Skin epidermis (tissue), 12 donors: ENCODE results near the gene SLC38A5.
A peak's percentile ranks its signal among the peaks of the same experiment; 100 is the strongest.
"Not testable (repeated sequence)": the region's sequence is repeated elsewhere in the genome, so short reads cannot be mapped to it uniquely, and the experiment has no call there.

Source experiments
- H3K27ac ChIP-seq, 21 experiments: fragments of 200-600 bp; sonication (generic) in 11 of 21; one replicate each; pipeline ENCODE4 v1.5.0; 2020; ENCODE audit warnings: mild to moderate bottlenecking in 3 of 21, inconsistent platforms in 2 of 21, moderate library complexity in 2 of 21
- H3K4me3 ChIP-seq, 7 experiments: fragments of 200-600 bp; sonication (generic) in 2 of 7; one replicate each; pipeline ENCODE4 v1.5.0; 2020; ENCODE audit warnings: inconsistent platforms in 2 of 7, mild to moderate bottlenecking in 2 of 7, moderate library complexity in 1 of 7

The SLC38A5 gene

GRCh38 chrX:48470110-48470832 lies at the start of gene SLC38A5:
Gene SLC38A5, minus strand, starts transcription at chrX:48470260. Its CDS starts 2,336 bp downstream, at chrX:48467924.
- Histone ChIP-seq H3K27ac (peak within 1 kb of the TSS in 16 of 21 experiments; percentile 21 to 83 (median 64)), H3K4me3 (peak within 1 kb of the TSS; percentile 19 to 40 (median 30))

- H3K4me3 ChIP-seq, H3K27ac ChIP-seq: not testable (repeated sequence)
Measured at GRCh38 chrX:48519481-48519880, 49.4 kb upstream of the SLC38A5 start.

GRCh38 chrX:48516987-48517386 lies 46.9 kb upstream of the SLC38A5 start:
- Histone ChIP-seq H3K4me3 (no peak overlapping the region), H3K27ac (no peak overlapping the region)

- no peak overlapping the region for H3K27ac ChIP-seq
- no peak overlapping the region for H3K4me3 ChIP-seq
Measured at GRCh38 chrX:48516285-48516684, 46.2 kb upstream of the SLC38A5 start.

GRCh38 chrX:48515842-48516241 lies 45.8 kb upstream of the SLC38A5 start:
- Histone ChIP-seq H3K4me3 (no peak overlapping the region), H3K27ac (no peak overlapping the region)

GRCh38 chrX:48514868-48515460 lies 44.9 kb upstream of the SLC38A5 start:
- Histone ChIP-seq H3K4me3 (no peak overlapping the region), H3K27ac (no peak overlapping the region)

GRCh38 chrX:48514126-48514806 lies 44.2 kb upstream of the SLC38A5 start:
- Histone ChIP-seq H3K4me3 (no peak overlapping the region), H3K27ac (no peak overlapping the region)

- Histone ChIP-seq H3K27ac (no peak overlapping the region), H3K4me3 (no peak overlapping the region)
Measured at GRCh38 chrX:48513670-48514069, 43.6 kb upstream of the SLC38A5 start.

- no peak overlapping the region for H3K4me3 ChIP-seq
- H3K27ac ChIP-seq = no peak overlapping the region
Measured at GRCh38 chrX:48512371-48512935, 42.4 kb upstream of the SLC38A5 start.

- no peak overlapping the region for H3K4me3 ChIP-seq
- H3K27ac ChIP-seq = no peak overlapping the region
Measured at GRCh38 chrX:48511560-48511959, 41.5 kb upstream of the SLC38A5 start.

- Histone ChIP-seq H3K4me3 (peak overlapping the region in 6 of 7 experiments; percentile 51 to 77 (median 61)), H3K27ac (peak overlapping the region in 4 of 21 experiments; percentile 61 to 86 (median 78))
Measured at GRCh38 chrX:48509619-48510018, 39.6 kb upstream of the SLC38A5 start.

- H3K4me3 ChIP-seq = peak overlapping the region; percentile 51 to 77 (median 58)
- H3K27ac ChIP-seq = peak overlapping the region in 20 of 21 experiments; percentile 47 to 86 (median 74)
Measured at GRCh38 chrX:48509245-48509590, 39.2 kb upstream of the SLC38A5 start.

GRCh38 chrX:48508400-48509244 lies 38.6 kb upstream of the SLC38A5 start, which contains the start of gene PORCN:
Gene PORCN, plus strand, starts transcription at chrX:48508992. Its CDS starts 829 bp downstream, at chrX:48509821.
- H3K27ac ChIP-seq = peak within 1 kb of the TSS in 20 of 21 experiments; percentile 47 to 86 (median 74)
- H3K4me3 ChIP-seq = peak within 1 kb of the TSS; percentile 51 to 77 (median 58)

- Histone ChIP-seq H3K4me3 (no peak overlapping the region), H3K27ac (no peak overlapping the region)
Measured at GRCh38 chrX:48507246-48507645, 37.2 kb upstream of the SLC38A5 start.

GRCh38 chrX:48505481-48505880 lies 35.4 kb upstream of the SLC38A5 start:
- Histone ChIP-seq H3K27ac (no peak overlapping the region), H3K4me3 (no peak overlapping the region)

- Histone ChIP-seq H3K4me3 (no peak overlapping the region), H3K27ac (no peak overlapping the region)
Measured at GRCh38 chrX:48504261-48504660, 34.2 kb upstream of the SLC38A5 start.

GRCh38 chrX:48498374-48498809 lies 28.3 kb upstream of the SLC38A5 start:
- no peak overlapping the region for H3K4me3 ChIP-seq

GRCh38 chrX:48497871-48498270 lies 27.8 kb upstream of the SLC38A5 start:
- Histone ChIP-seq H3K27ac (peak overlapping the region in 1 of 21 experiments; percentile 35), H3K4me3 (no peak overlapping the region)

More at GRCh38 chrX:48498374-48498809, 28.3 kb upstream of the SLC38A5 start:
- no peak overlapping the region for H3K27ac ChIP-seq

GRCh38 chrX:48496660-48497059 lies 26.6 kb upstream of the SLC38A5 start:
- Histone ChIP-seq H3K27ac (no peak overlapping the region), H3K4me3 (no peak overlapping the region)
